Glomerular visceral epithelial cell (primary cell): ENCODE data around the gene RDH5.

Experiments
- DNase-seq: peaks from one replicate; pipeline ENCODE4 v3.0.0-alpha.2; 2016; ENCODE audit errors: extremely low spot score

Gene RDH5, protein sequence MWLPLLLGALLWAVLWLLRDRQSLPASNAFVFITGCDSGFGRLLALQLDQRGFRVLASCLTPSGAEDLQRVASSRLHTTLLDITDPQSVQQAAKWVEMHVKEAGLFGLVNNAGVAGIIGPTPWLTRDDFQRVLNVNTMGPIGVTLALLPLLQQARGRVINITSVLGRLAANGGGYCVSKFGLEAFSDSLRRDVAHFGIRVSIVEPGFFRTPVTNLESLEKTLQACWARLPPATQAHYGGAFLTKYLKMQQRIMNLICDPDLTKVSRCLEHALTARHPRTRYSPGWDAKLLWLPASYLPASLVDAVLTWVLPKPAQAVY

DNA sequence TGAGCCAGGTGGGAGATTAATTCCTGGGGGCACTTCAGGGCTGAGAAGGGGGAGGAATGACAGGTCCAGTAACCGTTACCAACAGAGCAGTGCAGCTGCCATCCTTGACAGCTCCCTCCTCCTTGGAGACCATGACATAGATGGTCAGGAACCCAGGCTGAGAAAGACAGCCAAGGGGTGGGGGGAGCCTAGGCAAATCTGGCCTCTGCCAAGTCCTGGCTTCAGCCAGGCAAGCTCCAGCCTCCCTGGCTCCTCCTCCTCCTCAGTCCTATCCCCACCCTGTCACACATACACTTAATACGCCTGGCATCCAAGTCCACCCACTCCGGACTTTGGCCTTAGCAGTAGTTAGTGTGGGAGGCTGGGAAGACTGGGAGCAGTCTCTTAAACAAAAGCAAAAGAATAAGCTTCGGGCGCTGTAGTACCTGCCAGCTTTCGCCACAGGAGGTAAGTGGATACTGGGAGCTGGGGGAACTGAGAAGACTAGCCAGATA, at the start of gene RDH5:
Gene RDH5 (plus strand): TSS at position 323 of the 494 bp plus-strand sequence. CDS start 792 bp downstream, outside the sequence.
- peak; percentile 63 for DNase-seq

DNA sequence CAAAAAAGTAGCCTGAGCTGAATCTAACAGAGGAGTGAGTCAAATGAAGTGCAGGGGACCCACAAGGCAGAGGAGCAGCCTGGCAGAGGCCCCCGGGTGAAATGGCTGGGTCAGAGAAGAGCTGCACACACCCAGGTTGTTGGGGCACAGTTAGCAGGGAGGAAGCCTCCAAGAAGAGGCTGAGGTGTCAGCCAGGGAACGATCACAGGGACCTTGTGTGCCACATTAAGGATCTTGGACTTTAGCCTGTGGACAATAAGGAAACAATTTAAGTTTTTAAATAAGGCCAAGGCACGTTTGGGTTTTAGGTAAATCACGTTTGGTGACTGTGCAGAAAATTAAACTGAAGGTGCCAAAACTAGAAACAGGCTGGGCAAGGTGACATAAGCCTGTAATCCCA, 48.4 kb upstream of the RDH5 start:
- no peak for DNase-seq

DNA sequence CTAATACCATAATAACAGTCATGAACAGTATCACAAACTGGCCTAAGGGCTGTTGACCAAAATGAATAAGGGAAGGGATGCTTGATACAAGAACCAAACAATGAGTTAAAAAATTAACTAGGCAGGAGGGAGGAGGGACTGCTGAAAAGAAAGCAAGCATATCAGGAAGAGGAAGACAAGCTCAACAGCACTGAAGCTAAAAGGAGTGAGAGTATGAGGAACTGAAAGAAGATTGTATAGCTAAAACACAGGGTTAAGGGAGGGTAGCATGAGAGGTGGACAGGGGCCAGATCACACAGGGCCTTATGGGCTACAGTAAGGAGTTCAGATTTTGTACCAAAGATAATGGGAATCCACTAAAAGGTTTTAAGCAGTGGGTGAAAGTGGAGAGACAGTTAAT, 46.6 kb upstream of the RDH5 start:
- no peak for DNase-seq

DNA sequence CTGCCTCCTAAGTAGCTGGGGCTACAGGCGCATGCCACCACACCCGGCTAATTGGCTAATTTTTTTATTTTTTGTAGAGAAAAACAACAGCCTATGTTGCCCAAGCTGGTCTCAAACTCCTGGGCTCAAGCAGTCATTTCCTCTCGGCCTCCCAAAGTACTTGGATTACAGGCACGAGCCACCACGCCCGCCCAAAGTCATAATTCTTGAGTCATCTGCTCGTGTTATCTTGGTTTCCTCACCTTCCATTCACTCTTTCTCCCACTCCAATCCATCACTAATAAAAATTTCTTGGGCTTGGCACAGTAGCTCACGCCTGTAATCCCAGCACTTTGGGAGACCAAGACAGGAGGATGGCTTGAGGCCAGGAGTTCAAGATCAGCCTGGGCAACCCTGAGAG, 44.5 kb upstream of the RDH5 start:
- DNase-seq, result no peak

DNA sequence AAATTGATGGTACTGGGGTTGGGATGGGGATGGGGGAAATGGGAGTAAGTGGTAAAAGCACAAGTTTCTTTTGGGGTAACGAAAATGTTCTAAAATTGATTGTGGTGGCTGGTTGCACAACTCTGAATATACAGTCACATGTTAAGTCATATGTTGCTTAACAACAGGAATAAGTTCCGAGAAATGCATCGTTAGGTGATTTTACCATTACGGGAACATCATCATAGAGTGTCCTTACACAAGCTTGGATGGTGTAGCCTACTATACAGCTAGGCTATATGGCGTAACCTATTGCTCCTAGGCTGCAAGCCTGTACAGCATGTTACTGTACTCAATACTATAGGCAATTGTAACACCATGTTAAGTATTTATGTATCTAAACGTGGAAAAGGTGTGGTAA, 43.5 kb upstream of the RDH5 start:
- no peak for DNase-seq

DNA sequence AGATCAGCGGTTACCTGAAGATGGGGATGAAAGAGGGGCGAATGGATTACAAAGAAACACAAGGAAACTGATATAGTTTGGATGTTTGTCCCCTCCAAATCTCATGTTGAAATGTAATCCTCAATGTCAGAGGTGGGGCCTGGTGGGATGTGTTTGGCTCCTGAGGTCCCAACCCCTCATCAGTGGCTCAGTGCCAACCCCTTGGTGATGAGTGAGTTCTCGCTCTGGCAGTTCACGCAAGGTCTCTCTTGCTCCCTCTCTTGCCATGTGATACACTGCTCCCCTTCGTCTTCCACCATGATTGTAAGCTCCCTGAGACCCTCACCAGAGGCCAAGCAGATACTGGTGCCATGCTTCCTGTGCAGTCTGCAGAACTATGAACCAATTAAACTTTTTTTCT, 40.5 kb upstream of the RDH5 start:
- no peak for DNase-seq

DNA sequence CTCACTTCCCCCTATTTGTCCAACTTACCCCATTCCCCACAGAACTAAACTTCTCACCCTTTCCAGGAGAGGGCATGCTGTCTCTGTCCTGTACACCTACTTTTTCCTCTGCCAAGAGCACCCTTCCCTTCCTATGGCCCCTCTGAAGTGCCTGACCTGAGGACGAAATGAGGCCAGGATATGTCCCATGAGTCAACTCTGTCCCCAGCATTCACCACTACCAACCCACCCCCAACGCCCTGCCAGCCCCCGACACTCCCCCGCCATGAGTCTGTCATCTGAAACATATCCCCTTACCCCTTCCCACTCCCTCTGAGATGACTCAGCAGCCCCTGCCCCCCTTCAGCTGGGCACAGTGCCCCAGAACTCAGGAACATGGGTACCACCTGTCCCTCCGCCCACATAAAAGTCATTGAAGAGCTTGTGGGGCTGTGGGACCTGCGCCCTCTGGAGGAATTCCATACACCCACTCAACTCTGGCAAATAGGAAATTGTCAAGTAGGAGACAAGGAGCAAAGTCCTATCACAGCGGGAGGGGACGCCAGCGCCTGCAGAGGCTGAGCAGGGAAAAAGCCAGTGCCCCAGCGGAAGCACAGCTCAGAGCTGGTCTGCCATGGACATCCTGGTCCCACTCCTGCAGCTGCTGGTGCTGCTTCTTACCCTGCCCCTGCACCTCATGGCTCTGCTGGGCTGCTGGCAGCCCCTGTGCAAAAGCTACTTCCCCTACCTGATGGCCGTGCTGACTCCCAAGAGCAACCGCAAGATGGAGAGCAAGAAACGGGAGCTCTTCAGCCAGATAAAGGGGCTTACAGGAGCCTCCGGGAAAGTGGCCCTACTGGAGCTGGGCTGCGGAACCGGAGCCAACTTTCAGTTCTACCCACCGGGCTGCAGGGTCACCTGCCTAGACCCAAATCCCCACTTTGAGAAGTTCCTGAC, 38.8 kb upstream of the RDH5 start:
- DNase-seq, result peak; percentile 76

DNA sequence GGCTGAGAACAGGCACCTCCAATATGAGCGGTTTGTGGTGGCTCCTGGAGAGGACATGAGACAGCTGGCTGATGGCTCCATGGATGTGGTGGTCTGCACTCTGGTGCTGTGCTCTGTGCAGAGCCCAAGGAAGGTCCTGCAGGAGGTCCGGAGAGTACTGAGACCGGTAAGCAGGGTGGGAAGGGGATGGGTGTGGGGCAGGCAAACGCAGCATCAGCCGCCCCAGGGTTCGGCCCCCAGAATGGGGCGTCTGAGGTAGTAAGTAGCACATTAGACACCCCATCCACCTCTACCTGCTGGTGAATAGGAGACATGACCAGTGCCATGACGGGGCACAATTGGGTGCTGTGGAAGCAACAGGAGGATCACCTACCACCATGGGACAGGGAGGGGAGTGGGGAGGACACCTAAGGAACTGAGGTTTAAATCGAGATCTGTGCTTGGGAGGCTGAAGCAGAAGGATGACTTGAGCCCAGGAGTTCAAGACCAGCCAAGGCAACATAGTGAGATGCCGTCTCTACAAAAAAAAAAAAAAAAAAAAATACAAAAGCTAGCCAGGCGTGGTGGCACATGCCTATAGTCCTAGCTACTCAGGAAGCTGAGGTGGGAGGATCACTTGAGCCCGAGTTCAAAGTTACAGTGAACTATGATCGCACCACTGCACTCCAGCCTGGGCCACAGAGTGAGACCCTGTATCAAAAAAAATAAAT, 38.0 kb upstream of the RDH5 start:
- no peak for DNase-seq

DNA sequence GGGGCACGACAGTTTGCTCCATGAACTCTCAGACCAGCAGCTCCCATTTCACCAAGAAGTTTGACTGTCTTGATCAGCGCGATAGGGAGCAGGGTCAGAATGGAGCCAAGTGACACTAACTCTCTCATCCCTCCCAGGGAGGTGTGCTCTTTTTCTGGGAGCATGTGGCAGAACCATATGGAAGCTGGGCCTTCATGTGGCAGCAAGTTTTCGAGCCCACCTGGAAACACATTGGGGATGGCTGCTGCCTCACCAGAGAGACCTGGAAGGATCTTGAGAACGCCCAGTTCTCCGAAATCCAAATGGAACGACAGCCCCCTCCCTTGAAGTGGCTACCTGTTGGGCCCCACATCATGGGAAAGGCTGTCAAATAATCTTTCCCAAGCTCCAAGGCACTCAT, 36.5 kb upstream of the RDH5 start:
- no peak for DNase-seq

DNA sequence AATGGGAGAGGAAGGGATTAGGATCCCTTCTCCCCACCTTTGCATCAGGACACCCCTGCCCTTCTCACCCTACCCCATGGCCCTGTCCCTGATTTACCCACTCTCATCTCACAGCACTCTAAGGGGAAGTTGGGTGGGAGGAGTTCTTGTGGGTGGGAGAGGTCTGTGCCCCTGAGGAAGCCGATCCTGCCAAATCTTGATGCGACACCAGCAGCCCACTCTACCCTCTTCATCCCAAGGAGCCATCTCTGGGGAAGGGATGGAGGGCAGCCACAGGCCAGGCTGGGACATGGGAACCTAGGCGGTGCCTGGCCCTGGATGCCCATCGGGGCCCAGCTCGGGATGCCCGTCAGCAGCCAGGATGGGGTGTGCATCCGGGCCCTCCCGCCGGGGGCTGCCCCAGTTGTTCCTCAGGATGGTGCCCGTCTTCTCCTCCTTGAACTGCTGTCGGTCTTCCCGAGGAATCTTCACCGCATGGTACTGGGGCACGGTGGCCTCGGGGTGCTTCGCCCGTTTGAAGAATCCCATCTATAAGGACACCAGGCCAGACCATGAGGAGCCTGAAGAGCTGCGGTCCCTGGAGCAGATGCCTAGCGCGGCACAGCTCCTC, 35.3 kb upstream of the RDH5 start:
- DNase-seq, result no peak

DNA sequence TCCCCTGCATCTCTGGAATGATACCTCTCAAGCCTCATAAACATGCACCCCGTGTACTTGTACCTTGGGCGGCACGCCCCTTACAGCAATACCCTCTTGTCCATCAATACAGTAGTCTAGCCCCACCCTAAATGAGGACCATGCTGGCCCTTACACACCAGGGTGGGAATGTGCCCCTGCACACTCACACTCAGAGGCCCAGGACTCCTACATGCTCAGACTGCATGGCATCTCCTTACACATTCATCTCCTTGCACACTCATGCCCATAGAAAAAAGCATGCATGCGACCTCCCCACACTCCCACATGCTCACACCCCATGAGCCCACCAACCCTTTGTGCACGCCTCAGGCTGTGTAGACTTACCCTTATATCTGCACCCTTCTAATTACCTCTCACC, 34.5 kb upstream of the RDH5 start:
- DNase-seq, result no peak

DNA sequence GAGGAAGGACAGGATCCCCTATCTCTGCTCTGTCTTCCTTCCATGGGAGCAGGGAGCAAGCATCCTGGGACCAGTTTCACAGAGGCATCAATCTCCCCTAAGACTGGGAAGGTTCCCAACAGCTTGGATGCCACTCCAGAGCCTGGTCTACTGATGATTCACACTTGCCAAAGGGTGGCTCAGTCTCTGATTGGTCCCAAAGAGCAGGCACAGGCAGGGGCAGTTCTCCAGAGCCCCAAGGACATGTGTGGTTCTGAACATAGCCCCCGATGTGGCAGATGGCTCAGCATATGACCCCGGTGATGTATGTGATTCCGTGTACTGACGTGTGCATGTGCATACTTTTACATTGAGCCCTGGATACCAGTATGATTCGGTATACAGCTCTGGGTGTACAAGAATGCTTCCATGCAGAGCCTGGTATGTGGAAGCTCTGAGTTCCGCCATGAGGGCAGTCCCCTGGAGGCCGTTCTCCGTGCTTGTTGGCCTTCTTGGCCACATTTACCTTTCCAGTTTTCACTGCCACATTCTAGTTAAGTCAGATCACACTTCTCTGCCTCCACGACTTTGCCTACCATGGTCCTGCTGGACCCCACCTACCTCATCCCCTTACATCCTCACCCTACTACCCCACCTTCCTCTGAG, 33.7 kb upstream of the RDH5 start:
- DNase-seq, result no peak

DNA sequence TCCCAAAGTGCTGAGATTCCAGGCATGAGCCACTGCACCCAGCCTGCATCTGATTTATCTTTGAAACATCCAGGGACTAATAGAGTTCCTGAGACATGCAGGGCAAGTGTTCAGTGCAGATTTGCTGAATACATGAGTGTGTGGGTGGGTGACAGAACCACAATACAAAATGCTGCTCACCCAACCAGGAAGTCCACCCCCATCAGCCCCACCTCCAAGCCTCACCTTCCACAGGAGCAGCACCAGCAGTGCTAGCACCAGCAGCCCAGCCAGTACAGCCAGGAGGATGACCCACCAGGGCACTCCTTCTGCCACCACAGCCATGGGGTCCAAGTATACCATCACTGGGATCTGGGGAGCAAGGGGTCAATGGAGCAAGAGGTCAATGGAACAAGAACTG, 32.4 kb upstream of the RDH5 start:
- no peak for DNase-seq

DNA sequence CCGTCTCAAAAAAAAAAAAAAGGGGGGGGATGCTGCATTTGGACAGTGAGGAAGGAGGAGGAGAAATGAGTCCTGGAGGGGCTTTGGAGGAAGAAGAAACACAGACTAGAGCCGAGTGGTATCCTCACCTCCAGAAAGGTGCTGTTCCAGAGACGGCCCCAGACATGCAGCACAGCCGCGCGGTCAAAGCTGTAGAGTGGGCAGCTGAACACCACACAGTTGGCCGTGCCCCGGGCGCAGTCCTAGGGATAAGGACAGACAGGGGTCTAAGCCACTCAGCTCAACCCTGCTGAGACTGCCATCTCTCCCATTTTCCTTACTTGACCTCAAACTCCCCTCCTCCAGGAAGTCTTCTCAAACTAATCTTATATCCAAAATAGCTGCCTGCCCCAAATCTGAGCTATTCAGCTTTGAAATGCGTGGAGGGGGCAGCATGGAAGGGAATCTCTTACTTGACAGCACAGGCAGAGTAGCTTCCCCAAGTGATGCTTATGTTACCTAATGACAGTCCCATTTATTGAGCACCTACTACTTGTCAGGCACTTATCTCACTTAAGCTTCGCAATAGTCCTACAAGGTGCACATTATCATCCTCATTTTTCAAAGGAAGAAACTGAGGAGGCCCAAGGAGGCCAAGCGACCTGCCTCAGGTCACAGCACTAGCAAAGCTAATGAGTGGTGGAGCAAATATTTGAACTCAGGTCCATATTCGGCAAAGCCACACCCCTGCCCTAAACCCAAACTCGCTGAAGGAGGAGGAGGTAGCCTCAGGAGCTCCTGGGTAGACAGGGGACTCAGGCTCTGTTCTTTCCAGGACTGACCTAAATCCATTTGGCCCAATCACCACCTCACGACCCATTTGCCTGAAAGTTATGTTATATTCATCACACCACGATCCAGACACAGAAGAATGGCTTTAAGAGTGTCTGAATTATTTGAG, 31.2 kb upstream of the RDH5 start:
- no peak for DNase-seq

DNA sequence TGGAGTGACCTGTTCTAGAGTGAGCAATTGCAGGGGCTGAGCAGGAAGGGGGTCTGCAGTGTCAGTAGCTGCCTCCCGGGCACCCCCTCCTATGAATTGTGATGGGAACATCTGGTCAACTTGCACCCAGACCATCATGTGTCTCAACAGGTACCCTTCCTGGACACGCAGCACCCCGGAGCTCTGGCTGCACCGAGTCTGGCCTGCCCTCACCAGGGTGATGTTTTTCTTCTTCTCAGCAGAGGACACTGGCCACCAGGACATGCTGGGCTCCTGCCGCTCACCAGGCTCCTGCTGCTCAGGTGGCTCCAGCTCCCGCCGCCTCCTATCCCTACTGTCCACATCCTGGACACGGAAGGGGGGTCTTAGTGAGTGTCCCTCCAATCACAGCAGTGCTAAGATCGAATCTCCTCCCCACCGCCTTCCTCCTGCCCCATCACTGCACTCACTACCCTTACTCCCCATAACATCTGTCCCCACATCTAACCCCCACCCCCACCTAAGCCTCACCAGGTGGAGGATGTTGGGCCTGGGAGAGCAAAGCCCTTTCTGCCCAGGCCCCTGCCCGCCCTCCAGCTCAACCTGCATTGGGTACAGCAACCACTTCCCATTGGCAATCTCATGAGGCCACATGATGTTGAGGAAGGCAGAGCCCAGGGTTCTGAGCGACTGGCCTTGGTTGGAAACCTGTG, 27.4 kb upstream of the RDH5 start:
- no peak for DNase-seq

DNA sequence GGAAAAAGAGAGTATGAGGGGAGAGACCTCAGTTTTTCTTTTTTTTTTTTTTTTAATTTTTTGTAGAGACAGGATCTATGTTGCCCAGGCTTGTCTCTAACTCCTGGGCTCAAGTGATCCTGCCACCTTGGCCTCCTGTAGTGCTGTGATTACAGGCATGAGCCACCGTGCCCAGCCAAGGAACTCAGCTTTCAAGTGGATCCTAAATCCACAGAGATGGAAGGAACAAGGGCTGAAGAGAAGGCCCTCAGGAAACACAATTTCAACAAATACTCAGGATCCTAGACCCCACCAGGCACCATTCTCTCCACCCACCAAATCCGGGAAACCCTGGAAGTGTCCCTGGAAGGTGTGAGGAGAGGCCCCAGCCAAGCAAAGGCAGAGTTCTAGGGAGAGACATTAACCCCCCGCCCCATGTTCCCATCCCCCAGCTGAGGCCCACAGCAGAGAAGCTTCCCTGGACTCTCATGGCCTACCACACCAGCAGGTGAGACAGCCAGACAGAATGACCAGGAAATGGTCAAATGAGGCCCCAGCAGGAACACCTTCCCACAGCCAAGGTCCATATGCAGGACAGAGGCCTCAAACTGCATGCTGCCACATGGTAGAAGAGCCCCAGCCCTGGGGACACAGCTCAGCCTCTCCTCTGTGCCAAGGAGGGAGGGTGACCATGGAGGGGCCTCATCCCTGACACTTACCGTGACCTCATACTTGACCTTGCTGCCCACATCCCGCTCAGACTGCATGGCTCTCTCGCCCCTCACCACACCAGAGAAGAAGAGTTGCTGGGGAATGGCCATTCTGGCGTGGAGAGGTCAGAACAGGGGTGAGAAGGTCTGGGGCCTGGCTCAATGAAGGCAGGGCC, 26.6 kb upstream of the RDH5 start:
- DNase-seq, result no peak

DNA sequence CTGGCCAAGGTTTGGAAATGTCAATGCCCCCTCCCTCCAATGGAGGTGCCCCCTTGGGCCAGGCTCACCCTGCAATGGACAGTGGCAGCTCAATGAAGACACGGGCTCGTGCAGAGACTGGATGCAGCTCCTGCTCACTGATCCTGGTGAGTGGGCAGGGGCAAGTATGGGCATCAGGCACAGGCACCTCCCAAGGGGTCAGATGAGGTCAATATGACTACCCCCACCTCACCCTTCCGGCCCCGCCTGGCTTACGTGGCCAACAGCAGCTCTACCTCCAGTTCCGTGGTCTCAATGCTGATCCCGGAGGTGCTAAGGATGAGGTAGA, 26.0 kb upstream of the RDH5 start:
- no peak for DNase-seq

DNA sequence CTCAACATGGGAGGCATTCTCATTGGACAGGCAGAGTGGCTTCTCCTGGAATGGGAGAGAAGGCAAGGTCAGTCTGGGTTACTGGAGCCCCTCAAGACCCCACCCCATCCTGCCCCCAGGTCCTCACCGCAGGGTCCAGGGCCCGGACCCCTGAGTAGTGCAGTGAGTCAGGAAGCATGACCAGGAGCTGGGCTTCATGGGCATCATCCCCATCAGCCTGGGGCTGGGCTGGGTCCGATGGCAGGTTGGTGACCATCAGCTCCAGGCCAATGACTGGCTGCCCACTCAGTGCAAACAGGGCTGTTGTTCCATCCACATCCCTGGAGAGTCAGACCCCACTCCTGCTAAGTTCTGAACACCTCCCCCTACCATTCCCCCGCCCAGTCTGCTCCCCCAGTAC, 25.5 kb upstream of the RDH5 start:
- DNase-seq, result no peak

DNA sequence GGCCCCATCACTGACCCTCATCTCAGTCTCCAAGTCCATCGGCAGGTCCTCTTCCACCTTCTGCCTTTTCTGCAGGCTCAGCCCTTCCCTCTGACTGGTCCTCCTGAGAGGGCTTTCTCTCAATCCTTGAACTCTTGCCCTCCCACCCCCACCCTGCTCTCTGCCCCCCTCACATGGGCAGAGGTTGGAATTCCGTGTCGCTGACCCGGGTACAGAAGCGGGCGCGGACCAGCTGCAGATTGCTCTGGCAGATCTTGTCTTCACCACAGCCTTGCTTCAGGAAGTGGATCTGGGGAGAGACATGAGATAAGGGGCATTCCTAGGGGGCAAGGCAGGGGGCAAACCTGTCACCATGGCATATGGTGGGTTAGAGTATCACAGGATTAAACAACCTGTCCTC, 24.8 kb upstream of the RDH5 start:
- no peak for DNase-seq
